ENCODE measurements around the gene KCNH1. TPM values are rescaled to one million over a fixed set of nuclear protein-coding genes. Genes with fewer than 3 reads are reported as not detected.

The KCNH1 gene
- total RNA-seq, 1 donor from 2014 or later: not detected

DNA sequence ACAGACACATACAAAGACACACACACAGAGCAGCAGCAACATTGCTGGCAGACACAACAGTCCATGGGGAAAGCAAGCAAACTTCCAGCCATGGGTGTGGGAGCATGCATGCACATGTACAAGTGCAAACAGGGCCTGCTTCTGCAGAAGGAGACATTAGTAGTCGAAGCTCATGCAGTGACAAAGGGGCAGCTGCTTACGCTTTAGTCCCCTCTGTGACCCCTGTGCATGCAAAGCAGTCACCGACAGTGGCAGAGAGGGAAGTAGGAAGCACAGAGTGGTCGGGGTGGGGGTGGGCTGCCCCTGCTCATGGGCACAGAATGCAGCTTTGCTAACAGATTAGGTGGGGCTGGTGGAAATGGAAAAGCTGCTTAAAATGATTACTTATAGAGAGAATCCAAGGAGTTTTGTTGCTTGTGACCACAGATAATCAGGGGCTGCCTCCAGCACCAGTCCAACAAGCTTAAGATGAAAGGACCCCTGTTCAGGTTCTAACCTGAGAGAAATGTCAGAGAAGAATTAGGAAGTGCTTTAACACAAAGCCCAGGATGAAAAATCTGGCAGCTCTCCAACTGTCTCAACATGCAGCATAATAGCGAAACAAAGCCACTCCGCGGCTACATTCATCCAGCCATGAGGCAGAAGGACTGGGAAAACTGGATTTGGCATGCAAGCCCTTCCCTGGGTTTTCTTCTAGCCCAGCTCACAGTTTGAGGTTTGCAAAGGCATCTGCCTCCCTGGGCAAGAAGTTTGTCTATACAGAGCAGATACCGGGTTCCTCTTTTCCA lies 378.9 kb downstream of the KCNH1 start:
- Histone ChIP-seq H3K9me3 (replicated peaks) (peaks cover 8% of the 10 kb centered on the region), H3K4me3 (no peak overlapping the region), H3K27ac (replicated peaks) (no peak overlapping the region), H3K27me3 (ENCODE audit: low read depth) (peaks cover 39% of the 10 kb centered on the region), H3K36me3 (no peaks in the 10 kb centered on the region), H3K4me1 (no peaks in the 10 kb centered on the region)
- TF ChIP-seq, protein P1, sequence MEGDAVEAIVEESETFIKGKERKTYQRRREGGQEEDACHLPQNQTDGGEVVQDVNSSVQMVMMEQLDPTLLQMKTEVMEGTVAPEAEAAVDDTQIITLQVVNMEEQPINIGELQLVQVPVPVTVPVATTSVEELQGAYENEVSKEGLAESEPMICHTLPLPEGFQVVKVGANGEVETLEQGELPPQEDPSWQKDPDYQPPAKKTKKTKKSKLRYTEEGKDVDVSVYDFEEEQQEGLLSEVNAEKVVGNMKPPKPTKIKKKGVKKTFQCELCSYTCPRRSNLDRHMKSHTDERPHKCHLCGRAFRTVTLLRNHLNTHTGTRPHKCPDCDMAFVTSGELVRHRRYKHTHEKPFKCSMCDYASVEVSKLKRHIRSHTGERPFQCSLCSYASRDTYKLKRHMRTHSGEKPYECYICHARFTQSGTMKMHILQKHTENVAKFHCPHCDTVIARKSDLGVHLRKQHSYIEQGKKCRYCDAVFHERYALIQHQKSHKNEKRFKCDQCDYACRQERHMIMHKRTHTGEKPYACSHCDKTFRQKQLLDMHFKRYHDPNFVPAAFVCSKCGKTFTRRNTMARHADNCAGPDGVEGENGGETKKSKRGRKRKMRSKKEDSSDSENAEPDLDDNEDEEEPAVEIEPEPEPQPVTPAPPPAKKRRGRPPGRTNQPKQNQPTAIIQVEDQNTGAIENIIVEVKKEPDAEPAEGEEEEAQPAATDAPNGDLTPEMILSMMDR (IDR thresholded peaks at IDR 0.05; ENCODE audit: borderline replicate concordance): no peak
- intact Hi-C loops (cut with micrococcal nuclease): no loop called here
- no peak for DNase-seq

DNA sequence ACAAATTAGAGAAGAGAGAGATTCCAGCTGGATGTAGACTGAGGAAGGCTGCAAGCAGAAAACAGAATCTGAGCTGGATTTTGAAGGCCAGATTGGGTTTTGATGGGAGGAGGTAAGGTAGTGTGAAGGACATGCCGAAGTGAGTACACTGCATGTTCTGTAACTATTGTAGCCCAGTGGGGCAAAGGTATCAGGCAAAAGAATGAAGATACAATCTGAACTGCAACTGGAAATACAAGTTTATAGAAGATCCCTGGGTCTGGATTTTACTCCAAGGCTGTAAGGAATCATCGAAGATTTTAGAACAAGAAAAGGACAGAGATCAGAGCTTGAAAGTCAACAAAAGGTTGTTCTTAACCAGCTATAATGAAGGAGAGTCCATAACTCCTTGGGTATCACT lies 382.0 kb downstream of the KCNH1 start:
- intact Hi-C loops (cut with micrococcal nuclease): no loop called here
- H3K4me1 ChIP-seq: no peaks in the 10 kb centered on the region

DNA sequence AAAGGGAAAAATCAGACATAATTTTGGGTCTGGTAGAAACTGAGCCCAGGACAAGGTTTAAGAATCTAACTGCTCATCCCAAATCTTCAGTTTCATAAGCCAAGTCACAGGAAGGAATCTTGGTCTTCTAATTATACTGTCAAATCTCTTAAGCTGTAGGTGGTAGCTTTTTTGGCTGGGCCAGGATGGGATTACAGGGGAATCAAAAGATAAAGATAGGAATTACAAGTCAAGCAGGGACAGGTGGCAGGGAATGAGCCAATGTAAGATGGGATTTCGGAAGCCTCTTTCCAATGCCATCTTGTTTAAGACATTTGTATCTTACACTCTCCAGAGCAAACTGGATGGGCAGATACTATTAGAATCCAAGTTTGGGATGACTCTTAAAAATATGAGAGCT lies 383.5 kb downstream of the KCNH1 start:
- Histone ChIP-seq H3K4me1 (no peaks in the 10 kb centered on the region), H3K27me3 (ENCODE audit: low read depth) (peaks cover 25% of the 10 kb centered on the region), H3K9me3 (replicated peaks) (no peaks in the 10 kb centered on the region), H3K4me3 (no peak overlapping the region), H3K27ac (replicated peaks) (no peak overlapping the region), H3K36me3 (no peaks in the 10 kb centered on the region)
- DNase-seq: no peak
- intact Hi-C loops (cut with micrococcal nuclease): no loop called here
- TF ChIP-seq, protein P1 (IDR thresholded peaks at IDR 0.05; ENCODE audit: borderline replicate concordance): no peak

More for the DNA sequence above, 382.0 kb downstream of the KCNH1 start:
- Histone ChIP-seq H3K9me3 (replicated peaks) (no peaks in the 10 kb centered on the region), H3K27me3 (ENCODE audit: low read depth) (peaks cover 33% of the 10 kb centered on the region), H3K4me3 (no peak overlapping the region), H3K36me3 (no peaks in the 10 kb centered on the region), H3K27ac (replicated peaks) (no peak overlapping the region)
- DNase-seq: no peak
- TF ChIP-seq, protein P1 (IDR thresholded peaks at IDR 0.05; ENCODE audit: borderline replicate concordance): no peak

DNA sequence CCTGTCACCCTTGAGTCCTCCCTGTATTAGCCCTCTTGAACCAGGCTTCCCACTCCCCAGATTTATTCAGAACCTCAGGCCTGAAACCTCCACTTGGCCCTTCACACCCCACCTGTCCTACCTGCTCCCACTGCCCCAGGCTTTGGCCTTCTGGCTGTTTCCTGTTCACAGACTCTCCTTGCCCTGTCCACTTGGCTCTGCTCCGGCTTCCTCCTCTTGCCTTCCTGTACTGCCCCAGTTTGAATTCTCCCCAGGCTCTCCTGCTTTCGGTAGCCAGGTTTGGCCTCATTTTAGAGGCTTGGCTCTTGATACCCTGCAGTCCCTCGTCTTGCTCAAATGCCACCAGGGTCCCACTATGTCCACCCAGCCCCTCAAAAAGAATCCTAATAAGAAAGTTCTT lies 385.2 kb downstream of the KCNH1 start:
- H3K27me3 ChIP-seq (ENCODE audit: low read depth): peaks cover 19% of the 10 kb centered on the region
- DNase-seq: no peak
- no peaks in the 10 kb centered on the region for H3K9me3 ChIP-seq (replicated peaks)
- H3K36me3 ChIP-seq: no peaks in the 10 kb centered on the region
- H3K4me3 ChIP-seq: no peak overlapping the region
- no peaks in the 10 kb centered on the region for H3K4me1 ChIP-seq
- H3K27ac ChIP-seq (replicated peaks): no peak overlapping the region
- intact Hi-C loops (cut with micrococcal nuclease): no loop called here
- TF ChIP-seq, protein P1 (IDR thresholded peaks at IDR 0.05; ENCODE audit: borderline replicate concordance): no peak

DNA sequence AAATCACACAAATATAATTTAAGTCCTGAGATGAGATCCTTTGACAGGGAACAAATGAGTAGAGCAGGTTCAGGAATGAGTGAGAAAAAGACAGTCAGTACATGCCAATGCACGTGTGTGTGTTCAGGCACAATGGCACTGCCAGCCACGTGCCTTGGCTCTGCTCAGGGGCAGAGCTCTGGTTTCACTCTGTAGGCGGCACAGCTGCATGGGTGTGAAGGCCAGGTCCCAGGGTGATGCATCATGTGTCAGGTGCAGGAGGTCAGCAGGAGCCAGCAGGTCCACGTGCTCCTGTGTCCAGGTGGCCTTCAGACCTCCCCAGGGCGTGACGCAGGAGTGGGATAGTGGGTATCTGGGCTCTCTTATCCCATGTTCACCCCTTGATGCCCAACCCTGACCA lies 386.1 kb downstream of the KCNH1 start:
- H3K4me3 ChIP-seq: no peak overlapping the region
- no peaks in the 10 kb centered on the region for H3K9me3 ChIP-seq (replicated peaks)
- no peaks in the 10 kb centered on the region for H3K36me3 ChIP-seq
- H3K27ac ChIP-seq (replicated peaks): no peak overlapping the region
- intact Hi-C loops (cut with micrococcal nuclease): no loop called here
- peaks cover 28% of the 10 kb centered on the region for H3K27me3 ChIP-seq (ENCODE audit: low read depth)
- TF ChIP-seq, protein P1 (IDR thresholded peaks at IDR 0.05; ENCODE audit: borderline replicate concordance): no peak
- no peak for DNase-seq
- no peaks in the 10 kb centered on the region for H3K4me1 ChIP-seq

Measured in left ventricle myocardium inferior (tissue), 1 donor.